Measurements from ENCODE around the gene UBA6. TPM values are rescaled to one million over a fixed set of nuclear protein-coding genes. Genes with fewer than 3 reads are reported as not detected.

Gene UBA6
- total RNA-seq, 2 donors from 2014 or later, result 22.4 to 28.6 TPM

DNA sequence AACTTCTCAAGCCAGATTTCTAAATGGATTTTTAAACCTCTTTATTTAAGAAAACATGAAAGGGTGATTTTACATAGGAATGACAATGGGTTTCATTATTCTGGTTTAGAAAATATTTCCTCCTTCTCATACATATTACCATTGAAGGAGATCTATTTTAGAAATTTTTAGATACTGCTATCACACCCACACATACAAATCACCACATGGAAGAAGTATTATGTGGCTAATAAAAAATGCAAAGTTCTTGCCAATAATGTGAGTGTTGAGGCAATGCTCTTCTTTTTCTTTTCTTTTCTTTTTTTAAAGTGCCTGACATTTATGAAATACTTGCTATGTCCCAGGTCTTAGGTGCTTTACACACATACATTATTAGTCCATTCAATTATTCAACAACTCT lies 135.7 kb downstream of the UBA6 start:
- Histone ChIP-seq H3K4me1 (no peaks in the 10 kb centered on the region), H3K27ac (no peak overlapping the region), H3K36me3 (no peaks in the 10 kb centered on the region), H3K4me3 (no peak overlapping the region), H3K27me3 (no peaks in the 10 kb centered on the region), H3K9me3 (no peaks in the 10 kb centered on the region)
- DNase-seq (ENCODE audit: low spot score), result no peak
- no peak for TF ChIP-seq CTCF (IDR thresholded peaks at IDR 0.05)

Other genes starting within 250 kb of the UBA6 start
- 1 to 10 TPM; 6.6 to 7.9 TPM for gene CENPC, start 155.7 kb downstream of the UBA6 start, total RNA-seq
- gene STAP1, start 142.4 kb downstream of the UBA6 start, total RNA-seq, result not detected
- not detected for gene GNRHR, start 53.2 kb upstream of the UBA6 start, total RNA-seq
- not detected for gene TMPRSS11D, start 182.8 kb upstream of the UBA6 start, total RNA-seq